Middle frontal gyrus (tissue), 1 donor: ENCODE data around the gene ABR.

Experiments used
- DNase-seq: peaks from one replicate; pipeline ENCODE4 v3.0.0-alpha.2; 2015; ENCODE audit warnings: low spot score; ENCODE audit errors: extremely low spot score

ABR gene

DNA sequence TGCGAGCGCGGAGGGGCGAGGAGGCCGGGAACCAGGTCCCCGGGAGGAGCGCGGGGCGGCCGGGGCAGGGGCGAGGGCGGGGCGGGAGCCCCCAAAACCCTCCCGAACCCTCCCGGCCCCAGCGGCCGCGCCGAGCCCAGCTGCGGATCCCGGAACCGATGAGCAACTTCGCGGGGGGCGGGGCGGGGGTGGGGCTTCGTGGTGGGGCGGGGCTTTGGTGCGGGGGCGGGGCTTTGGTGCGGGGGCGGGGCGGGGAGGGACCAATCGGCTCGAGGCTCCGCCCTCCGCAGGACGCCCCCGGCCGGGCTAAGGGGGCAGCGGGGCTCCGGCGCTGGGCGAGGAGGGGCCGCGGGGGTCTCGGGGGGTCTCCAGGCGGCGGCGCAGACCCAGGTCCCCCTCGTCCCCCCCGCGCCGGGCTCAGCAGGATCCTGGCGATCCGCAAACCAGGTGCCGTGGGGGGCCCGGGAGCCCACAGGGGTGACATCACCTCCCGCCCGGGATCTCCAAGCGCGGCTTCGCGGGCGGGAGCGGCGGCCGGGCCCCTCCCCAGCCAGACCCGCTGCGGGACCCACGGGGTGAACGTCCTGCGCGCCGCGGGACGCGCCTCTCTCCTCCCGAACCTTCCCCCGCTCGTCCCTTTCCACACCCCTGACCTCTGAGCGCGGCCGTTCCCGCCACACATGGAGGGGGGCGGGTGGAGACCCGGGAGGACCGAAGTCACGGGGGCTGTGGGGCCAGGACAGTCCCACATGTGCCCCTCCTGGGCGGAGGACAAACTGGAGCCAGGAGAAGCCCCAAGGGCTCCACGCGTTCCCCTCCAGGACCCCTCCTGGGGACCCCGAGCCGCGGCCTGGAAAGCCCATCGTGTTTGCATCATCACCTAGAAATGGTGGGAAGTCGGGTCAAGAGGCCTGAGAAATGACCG is at the start of gene ABR:
Gene ABR (minus strand): TSS at position 164 of the 925 bp plus-strand sequence. CDS start 254 bp downstream, outside the sequence.
- no peak for DNase-seq

DNA sequence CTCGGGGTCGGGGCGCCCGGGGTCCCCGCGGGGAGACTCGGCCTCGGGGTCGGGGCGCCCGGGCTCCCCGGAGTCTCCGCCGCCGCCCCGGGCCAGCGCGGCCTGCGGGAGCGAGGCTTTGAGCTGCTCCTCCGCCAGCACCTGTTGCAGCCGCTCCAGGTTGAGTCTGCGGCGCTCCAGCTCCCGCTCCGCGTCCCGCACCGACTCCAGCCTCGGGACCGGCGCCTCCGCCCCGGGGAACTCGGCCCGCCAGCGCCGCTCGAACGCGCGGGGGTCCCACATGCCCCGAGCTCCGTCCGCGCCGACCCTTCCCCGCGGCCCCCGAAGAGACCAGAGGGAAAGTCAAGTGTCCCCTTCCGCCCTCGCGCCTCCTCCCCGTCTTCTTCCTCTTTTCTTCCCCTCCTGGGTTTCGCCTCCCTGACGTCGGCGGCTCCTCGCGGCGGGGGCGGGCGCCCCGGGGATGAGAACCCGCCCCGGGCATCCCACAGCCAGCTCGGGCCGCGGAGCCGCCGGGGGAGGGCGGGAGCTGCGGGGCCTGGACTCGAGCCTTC is 49.6 kb upstream of the ABR start:
- DNase-seq: no peak

DNA sequence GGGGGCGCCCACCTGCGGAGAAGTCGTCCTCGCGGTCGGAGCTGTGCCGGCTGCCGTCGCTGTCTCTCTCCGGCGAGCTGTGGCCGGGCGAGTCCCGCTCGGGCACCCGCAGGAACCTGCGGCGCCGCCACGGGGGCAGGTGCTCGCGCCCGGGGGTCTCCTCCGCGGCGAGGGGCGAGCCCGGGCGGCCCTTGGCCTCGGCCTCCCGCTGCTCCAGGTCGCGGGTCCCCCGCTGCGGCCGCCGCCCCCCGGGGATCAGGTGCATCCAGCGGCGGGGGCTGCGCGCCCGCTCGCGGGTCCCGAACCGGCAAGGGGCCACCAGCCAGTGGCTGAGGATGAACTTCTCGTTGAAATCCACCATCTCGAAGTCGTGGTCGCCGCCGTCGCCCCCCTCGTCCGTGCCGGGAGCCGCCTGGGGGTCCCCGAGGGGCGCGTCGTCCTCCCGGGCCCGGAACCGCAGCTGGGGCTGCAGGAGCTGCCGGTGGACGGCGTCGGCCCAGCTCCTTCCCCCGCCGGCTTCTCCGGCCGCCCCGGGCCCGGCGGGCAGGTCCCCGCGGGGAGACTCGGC is 49.1 kb upstream of the ABR start:
- no peak for DNase-seq

DNA sequence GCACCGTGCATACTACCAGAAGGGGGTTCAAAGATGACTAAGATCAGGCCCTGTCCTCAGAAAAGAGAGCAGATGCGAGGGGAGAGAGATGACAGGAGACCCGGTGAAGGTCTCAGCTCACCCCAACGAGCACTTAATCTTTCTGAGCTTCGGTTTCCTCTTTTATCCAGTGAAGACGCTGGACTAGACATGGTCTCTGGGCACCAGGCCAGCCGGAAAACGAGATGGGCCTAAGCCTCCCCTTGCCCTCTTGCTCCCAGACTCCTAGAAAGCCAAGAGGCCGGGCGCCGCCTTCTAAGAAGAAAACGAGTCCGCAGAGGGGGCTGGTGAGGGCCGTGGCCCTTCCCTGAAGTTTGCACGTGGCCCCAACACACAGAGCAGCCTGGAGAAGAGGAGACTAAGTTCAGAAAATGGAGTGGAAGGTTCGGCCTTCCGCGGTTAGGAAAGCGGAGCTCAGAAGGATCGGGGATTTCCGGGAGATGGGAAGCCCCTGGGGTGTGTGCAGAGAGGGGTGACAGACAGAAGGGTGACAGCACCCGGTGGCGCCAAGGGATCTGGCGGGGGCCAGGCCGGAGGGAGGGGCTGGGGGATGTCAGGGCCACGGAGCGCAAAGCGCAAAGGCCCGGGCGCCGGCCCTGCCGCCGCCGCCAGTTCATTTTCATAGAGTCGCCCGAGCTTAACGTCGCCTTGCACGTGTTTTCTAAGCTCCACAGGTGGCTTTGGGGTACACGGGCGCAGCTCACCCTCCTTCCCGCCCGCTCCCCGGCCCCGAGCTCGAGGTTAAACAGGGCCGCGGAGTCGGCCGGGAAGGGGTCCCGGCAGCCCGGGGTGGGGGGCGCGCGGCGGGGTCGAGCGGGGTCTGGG is 48.4 kb upstream of the ABR start:
- no peak for DNase-seq

DNA sequence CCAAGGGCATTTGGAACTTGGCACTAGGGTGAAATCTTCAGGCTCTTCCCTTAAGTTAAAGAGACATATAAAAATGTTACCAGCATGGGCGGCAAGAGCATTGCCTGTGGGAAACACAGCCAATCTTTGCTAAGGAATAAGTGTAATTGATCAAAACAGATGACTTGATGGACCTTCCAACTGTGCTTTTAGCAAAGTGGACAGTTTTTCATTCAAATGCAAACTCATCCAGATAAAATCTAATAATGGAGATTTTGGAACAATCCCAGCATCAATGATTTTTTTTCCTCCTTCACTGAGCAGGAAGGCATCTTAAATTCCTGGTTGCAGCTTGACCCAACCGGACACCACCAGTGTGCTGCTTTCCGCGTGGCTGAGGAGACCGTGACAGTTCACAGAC is 47.6 kb upstream of the ABR start:
- DNase-seq: no peak

DNA sequence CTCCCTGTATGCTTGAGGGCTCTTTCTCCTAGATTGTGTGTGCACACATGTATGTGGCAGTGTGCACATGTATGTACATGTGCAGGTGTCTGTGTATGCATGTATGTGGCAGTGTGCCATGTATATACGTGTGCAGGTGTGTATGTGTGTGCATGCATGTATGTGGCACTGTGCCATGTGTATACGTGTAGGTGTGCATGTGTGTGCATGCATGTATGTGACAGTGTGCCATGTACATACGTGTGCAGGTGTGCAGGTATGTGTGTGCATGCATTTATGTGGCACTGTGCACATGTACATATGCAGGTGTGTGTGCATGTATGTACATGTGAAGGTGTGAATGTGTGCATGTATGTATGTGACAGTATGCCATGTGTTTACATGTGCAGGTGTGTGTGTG is 46.5 kb upstream of the ABR start:
- no peak for DNase-seq

DNA sequence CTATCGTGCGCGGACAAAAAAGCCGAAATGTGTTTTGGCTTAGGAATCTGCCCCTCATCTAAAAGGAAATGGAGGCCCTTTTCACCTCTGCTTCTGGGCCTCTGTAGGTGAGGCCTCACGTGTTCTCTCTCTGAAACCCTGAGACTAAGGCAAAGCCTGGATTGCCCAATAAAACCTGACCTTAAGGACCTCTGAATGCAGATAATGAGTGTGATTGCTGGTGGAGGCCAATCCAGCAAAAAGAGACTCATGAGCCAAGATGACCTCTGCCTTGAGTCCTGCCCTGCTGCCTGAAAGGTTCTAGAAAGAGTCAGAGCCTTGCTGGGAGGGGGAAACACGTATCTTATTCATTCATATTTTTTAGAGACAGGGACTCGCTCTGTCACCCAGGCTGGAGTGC is 44.5 kb upstream of the ABR start:
- no peak for DNase-seq

DNA sequence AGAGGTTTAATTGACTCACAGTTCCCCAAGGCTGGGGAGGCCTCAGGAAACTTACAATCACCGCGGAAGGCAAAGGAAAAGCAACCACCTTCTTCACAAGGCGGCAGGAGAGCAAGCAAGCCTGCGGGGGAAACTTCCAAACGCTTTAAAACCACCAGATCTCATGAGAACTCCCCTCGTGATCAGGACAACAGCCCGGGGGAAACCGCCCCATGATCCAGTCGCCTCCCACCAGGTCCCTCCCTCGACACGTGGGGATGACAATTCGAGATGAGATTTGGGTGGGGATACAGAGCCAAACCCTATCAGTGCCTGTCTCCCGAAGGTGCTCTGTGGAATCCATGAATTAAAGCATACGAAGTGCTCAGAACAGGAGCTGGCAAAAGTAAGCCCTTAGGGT is 43.9 kb upstream of the ABR start:
- DNase-seq: no peak

DNA sequence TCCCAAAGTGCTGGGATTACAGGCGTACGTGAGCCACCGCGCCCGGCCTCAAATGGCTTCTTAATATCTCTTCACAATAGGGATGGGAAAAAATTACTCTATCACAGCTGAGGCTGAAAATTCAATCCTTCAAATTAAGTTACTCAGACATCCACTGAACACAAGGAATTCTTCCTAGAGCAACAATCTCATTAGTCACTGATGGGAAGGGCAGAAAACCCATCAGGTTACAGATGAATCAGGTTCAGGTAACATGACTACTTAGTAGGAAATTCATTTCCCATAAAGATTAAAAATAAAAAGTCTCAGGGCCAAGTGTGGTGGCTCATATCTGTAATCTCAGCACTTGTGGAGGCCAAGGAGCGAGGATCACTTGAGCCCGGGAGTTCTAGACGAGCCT is 42.5 kb upstream of the ABR start:
- DNase-seq: no peak

DNA sequence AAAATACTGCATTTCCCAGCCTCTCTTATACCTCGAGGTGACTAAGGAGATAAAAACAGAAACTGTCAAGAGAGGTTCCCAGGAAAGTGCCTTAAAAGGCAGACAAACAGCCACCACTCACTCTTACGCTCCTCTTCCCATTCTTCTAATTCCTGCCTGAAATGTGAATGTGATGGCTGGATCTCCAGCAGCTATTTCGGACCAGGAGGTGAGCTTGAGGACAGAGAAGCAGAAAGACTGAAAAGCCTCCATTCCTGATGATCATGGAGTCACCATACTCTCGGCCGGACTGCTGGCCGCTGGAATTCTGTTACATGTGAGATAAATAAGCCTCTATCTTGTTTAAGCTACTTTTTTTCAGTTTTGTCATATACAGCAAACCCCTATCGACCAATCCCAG is 41.4 kb upstream of the ABR start:
- no peak for DNase-seq

DNA sequence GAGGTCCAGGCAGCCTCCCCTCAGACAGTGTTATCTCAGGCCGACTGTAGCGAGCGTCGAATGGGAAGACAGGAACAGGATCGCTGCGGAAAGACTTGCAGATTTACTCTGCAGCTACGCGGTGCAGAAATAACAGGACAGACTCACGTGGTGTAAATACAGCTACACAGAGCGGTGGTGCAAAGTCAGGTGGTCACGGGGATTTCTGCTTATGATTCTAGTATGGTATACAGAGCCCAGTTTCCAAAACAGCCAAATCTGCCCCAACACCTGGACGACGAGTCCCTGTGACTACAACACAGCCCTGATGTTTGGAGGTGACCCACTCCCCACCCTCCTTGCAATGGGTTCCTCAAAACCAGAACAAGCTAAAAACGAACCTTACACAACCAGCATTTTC is 40.6 kb upstream of the ABR start:
- DNase-seq: no peak

DNA sequence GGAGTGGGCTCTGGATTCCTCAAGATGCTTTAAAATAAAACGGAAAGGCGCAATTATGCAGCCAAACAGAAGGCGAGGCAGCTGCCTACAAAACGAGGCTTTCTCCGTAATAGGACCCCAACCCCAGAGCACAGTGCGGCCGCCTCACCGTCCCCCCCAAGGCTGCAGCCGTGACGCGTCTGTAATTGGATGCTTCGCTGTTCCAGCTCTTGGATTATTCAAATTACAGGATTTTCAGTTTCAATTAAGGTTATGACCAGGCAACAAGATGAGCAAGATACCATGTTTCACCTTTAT is 37.3 kb upstream of the ABR start:
- no peak for DNase-seq

DNA sequence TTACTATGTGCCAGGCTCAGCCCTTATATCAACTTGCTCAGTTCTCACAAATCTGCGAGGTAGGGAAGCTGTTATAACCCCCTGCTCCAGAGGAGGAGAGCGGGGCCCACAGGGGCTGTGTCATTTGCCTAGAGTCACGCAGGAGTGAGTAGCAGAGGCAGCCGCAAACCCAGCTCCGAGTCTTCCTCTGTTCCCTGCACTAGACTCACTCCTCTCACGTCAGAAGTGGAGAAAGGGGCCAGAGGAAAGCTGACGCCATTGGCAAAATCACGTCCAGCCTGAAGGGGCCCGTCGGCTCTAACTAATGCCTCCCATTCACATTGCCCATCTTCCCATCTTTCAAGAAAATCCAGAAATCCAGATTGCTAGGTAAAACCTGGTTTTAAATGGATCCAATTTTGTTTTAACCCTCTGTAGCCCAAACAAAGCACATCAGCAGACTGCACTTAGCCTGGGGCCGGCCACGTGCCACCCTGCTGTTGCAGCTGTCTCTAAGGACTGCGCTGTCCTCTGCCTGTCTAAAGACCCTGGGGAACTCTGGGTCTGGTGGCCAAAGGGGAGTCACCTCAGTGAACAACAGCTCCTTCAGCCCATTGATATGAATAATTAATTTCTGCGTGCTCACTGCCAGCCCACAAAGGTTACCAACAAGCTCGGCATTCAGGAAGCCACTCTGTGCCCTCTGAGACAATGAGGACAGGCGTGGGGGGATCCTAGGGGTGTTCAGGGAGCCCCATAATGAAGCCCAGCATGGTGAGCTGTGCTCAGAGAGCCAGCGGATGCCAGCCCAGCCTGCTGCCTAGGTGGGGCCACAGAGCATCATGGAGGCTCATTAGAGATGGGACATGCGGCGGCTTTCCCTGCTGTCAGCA is 36.7 kb upstream of the ABR start:
- DNase-seq: no peak

DNA sequence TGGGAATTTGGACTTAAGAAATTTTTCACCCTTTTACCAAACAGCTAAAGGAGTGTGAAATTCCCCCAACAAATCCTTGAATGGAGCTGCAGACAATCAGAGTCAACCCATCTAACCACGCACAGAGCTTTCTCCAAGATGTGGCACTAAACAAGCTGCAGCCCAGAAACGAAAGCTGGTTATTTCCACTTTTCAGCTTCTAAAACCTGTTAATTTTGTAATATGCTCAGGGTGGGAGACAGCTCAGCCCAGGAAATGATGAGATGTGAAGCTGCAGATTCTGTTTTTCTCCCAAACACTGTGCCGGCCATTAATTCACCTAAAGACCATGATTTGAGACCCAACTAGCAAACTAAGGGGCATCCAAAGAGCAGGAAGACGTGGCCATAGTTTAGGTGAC is 33.2 kb upstream of the ABR start:
- no peak for DNase-seq

DNA sequence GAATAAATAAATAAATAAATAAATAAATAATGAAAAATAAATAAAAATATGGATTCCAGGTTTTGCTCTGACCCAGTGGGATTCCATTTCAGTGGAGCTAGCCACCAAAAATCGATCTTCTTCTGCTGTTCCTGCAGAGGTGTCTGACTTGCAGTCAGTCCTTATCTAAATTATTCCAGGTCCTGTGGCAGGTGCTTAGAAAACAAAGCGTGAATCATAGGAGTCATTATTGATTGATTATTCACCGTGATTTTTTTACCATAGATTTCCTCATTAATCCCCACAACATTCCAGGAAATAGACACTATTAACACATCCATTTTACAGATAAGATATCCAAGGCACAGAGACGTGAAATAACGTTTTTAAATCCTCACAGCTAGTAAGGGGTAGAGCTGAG is 31.5 kb upstream of the ABR start:
- DNase-seq: no peak

DNA sequence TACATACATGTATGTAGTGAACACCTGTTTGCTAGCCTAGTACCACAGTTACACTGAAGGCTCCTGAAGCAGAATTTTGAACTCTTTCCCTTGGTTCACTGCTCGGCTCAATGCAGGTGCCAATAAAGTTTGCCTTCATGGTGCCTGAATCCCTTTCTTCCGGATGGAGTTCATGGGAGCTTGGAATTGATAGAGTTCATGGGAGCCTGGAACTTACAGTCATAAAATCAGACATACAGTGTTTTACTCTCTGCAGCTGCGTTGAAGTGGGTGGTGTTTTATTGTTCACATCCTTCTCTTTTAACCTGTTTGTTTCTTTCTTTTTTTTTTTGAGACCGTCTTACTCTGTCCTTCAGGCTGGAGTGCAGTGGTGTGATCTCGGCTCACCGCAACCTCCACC is 29.2 kb upstream of the ABR start:
- DNase-seq: no peak

DNA sequence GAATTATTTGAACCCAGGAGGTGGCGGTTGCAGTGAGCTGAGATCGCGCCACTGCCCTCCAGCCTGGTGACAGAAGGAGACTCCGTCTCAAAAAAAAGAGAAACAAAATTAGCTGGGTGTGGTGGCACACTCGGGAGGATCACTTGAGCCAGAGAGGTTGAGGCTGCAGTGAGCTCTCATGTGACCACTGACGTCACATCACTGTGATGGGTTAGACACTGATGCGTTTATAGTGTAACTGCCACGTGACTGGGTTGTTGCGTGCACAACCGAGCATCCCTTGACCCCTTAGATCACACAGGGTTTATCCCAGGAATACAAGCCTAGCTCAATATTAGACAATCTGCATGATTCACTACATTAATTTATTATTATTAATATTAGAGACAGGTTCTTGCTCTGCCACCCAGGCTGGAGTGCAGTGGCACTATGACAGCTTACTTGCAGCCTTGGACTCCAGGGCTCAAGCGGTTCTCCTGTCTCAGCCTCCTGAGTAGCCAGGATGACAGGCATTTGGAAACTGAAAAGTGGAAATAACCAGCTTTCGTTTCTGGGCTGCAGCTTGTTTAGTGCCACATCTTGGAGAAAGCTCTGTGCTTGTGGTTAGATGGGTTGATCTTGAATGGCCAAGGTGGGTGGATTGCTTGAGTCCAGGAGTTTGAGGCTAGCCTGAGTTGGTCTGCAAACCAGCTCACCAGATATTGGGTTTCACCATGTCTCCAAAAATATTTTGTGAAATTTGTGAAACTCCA is 26.4 kb upstream of the ABR start:
- DNase-seq: no peak

DNA sequence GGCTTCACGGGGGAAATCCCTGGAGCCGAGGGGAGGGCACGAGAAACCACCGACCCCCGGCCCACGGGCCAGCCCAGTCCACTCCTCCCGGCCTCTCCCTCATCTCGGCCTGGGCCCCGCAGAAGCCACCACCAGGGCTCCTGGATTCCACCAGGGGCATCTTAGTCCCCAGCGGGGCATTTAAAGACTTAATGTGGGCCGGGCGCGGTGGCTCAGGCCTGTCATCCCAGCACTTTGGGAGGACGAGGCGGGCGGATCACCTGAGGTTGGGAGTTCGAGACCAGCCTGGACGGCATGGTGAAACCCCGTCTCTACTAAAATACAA is 24.1 kb upstream of the ABR start:
- no peak for DNase-seq

DNA sequence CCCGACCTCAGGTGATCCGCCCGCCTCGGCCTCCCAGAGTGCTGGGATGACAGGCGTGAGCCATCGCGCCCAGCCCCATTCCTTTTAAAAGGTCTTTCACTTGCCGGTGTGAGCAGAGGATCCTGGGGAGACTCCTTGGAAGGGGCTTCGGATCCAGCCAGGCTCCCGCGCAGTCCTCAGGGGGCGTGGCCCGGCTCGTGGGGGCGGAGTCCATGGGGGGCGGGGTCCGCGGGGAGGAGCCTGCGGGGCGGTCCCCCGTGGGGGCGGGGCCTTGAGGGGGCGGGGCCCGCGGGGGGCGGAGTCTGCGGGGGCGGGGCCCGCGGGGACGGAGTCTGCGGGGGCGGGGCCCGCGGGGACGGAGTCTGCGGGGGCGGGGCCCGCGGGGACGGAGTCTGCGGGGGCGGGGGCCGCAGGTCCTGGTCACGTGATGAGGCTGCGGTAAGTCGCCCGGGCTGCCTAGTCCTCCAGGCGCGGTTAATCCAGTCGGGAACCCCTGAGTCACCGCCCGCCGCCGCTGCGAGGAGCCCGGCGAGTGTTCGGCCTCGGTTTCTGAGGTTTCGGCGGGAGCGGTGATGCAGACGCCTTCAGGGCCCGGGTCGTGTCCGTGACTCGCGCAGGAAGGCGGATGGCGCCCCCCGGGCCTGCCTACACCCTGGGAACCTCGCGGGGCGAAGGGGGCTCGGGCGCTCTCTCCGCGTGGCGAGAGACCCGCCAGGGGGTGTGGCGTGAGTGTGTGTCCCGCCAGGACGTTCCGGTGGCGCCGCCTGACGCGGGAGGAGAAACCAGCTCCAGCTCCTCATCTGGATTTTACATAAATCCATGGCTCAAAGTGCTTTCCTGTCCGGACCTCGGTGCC is 23.6 kb upstream of the ABR start:
- no peak for DNase-seq

DNA sequence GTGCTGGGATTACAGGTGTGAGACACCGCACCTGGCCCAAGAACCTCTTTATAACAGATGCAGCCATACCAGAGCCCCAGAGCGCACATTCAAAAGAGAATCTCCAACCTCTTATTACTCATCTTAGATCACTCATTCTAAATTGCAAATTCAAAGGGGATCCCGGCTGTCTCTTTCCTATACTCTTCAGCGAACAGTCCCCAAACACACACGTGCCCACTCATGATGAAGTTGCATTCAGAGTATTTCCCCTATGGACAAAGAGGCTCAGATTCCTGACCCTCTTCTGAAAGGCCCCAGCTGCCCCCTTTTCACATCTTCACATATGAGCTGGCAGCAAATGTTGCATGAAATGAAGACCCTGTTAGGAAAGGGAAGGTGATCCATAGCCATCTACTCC is 22.5 kb upstream of the ABR start:
- no peak for DNase-seq
